ENCODE data around the gene PDIA4. TPM values are rescaled to one million over a fixed set of nuclear protein-coding genes. Genes with fewer than 3 reads are reported as not detected.
"Not testable (repeated sequence)": the region's sequence is repeated elsewhere in the genome, so short reads cannot be mapped to it uniquely, and the experiment has no call there.

PDIA4 gene
- total RNA-seq, 3 donors from 2014 or later, result 53.4 to 101 (median 68.3) TPM

DNA sequence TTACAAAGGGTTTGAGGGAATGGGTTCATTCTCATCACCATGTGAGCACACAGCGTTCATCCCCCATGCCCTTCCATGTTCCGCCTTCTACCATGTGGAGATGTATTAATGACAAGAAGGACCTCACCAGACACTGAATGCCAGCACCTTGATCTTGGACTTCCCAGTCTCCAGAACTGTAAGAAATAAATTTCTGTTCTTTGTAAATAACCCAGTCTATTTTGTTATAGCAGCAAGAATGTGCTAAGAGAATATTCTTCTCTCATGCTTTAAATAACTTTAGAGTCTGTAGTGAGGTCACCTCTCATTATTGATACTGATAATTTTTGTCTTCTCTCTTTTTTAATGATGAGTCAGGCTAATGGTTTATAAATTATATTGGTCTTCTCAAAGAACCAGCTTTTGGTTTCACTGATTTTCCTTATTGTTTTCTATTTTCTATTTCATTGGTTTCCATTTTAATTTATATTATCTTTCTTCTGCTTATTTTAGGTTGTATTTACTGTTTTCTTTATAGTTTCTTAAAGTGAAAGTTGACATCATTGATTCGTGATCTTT, 3.1 kb upstream of the PDIA4 start:
- intact Hi-C loops (cut with DNase I; ENCODE audit: low total_unique reads), result no loop called here
- DNase-seq (ENCODE audit: low spot score in 2 of 2), result no peak
- Histone ChIP-seq H3K9me3 (no peaks in the 10 kb centered on the region), H3K4me3 (no peak overlapping the region), H3K27me3 (no peaks in the 10 kb centered on the region), H3K27ac (no peak overlapping the region), H3K36me3 (no peaks in the 10 kb centered on the region), H3K4me1 (no peaks in the 10 kb centered on the region)
- TF ChIP-seq POLR2A (IDR thresholded peaks at IDR 0.05), result no peak
- no peak for TF ChIP-seq POLR2AphosphoS5 (IDR thresholded peaks at IDR 0.05)
- TF ChIP-seq, protein P1, sequence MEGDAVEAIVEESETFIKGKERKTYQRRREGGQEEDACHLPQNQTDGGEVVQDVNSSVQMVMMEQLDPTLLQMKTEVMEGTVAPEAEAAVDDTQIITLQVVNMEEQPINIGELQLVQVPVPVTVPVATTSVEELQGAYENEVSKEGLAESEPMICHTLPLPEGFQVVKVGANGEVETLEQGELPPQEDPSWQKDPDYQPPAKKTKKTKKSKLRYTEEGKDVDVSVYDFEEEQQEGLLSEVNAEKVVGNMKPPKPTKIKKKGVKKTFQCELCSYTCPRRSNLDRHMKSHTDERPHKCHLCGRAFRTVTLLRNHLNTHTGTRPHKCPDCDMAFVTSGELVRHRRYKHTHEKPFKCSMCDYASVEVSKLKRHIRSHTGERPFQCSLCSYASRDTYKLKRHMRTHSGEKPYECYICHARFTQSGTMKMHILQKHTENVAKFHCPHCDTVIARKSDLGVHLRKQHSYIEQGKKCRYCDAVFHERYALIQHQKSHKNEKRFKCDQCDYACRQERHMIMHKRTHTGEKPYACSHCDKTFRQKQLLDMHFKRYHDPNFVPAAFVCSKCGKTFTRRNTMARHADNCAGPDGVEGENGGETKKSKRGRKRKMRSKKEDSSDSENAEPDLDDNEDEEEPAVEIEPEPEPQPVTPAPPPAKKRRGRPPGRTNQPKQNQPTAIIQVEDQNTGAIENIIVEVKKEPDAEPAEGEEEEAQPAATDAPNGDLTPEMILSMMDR (IDR thresholded peaks at IDR 0.05), result no peak

DNA sequence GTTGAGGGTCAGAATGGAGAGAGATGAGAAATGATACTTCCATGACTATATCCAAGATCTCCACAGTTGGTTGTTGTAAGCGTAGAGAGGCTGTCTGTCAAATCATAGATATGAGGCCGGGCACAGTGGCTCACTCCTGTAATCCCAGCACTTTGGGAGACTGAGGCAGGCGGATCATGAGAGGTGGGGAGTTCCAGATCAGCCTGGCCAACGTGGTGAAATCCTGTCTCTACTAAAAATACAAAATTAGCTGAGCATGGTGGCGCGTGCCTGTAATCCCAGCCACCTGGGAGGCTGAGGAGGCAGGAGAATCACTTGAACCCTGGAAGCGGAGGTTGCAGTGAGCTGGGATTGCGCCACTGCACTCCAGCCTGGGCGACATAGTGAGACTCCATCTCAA, 2.1 kb upstream of the PDIA4 start:
- H3K27ac ChIP-seq; DNase-seq (ENCODE audit: low spot score in 2 of 2); intact Hi-C loops (cut with DNase I; ENCODE audit: low total_unique reads): not testable (repeated sequence)

DNA sequence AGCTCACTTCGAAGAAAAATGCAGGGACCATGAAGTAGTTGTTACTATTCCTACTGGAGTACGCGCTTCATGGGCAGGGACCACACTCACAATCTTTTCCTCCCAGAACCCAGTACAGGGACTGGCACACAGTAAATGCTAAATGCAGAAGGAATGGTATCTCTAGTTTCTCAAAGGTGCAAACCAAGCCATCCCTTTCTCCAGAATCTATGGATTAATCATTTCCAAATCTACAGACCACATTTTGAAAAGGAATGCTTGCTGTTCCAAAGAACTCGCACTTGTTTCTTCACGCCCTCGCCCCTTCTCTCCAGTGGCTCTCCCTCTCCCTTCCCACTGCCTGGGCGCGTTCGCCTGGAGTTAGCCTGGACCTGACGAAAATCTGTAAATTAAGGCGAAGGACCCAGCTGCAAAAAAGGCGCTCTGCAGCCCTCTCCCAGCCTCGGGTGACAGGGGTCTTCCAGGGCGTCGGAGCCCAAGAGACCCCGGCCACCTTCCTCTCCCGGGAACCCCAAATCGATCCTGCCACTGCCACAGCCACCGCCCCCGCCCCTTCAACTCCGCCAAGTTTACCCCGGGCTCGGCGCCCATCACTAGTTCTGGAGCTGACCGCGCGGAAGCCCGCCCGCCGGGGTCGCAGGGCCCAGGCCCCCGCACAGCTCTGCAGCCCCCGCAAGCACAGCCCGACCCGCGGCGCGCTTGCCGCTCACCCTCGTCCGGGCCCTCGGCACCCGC, 527 bp downstream of the PDIA4 start:
- no peak for TF ChIP-seq POLR2AphosphoS5 (IDR thresholded peaks at IDR 0.05)
- TF ChIP-seq, protein P1 (IDR thresholded peaks at IDR 0.05), result peak in 1 of 3 donors; percentile 24
- intact Hi-C loops (cut with DNase I; ENCODE audit: low total_unique reads), result no loop called here
- H3K9me3 ChIP-seq, result no peaks in the 10 kb centered on the region
- no peaks in the 10 kb centered on the region for H3K27me3 ChIP-seq
- DNase-seq (ENCODE audit: low spot score in 2 of 2), result no peak
- H3K4me3 ChIP-seq, result peak overlapping the region; percentile 85 to 93 (median 91)
- H3K36me3 ChIP-seq, result no peaks in the 10 kb centered on the region
- peaks cover 0 to 5% of the 10 kb centered on the region in 2 donors for H3K4me1 ChIP-seq
- H3K27ac ChIP-seq, result peak overlapping the region; percentile 85 to 96

More for the DNA sequence above, 2.1 kb upstream of the PDIA4 start:
- H3K4me1 ChIP-seq, H3K27me3 ChIP-seq, H3K36me3 ChIP-seq, H3K9me3 ChIP-seq, H3K4me3 ChIP-seq: not testable (repeated sequence)

DNA sequence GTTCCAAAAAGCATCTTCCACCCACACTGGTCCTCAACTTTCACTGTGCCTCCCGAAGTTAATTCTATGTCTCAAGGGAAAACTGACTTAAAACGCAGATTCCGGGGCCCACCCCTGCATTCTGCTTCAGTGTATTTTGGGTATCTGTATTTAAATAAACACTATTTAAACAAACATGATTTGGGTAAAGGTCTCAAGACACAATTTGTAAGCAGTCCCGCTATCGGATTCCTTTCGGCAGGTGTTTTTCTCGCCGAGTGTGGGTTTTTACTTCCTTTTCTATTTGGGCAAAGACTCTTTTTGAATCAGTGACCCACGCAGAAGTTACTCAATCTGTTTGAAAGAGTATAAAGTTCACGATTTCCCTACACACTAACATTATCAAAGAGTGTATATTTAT, 1.2 kb downstream of the PDIA4 start:
- H3K4me1 ChIP-seq, result peaks cover 0 to 5% of the 10 kb centered on the region in 2 donors
- H3K36me3 ChIP-seq, result no peaks in the 10 kb centered on the region
- no peaks in the 10 kb centered on the region for H3K9me3 ChIP-seq
- peak overlapping the region in 1 of 2 donors; percentile 85 for H3K27ac ChIP-seq
- peak overlapping the region; percentile 85 to 93 (median 91) for H3K4me3 ChIP-seq
- no peaks in the 10 kb centered on the region for H3K27me3 ChIP-seq
- intact Hi-C loops (cut with DNase I; ENCODE audit: low total_unique reads), result no loop called here
- no peak for DNase-seq (ENCODE audit: low spot score in 2 of 2)
- no peak for TF ChIP-seq POLR2A (IDR thresholded peaks at IDR 0.05)
- no peak for TF ChIP-seq POLR2AphosphoS5 (IDR thresholded peaks at IDR 0.05)
- TF ChIP-seq, protein P1 (IDR thresholded peaks at IDR 0.05), result no peak

DNA sequence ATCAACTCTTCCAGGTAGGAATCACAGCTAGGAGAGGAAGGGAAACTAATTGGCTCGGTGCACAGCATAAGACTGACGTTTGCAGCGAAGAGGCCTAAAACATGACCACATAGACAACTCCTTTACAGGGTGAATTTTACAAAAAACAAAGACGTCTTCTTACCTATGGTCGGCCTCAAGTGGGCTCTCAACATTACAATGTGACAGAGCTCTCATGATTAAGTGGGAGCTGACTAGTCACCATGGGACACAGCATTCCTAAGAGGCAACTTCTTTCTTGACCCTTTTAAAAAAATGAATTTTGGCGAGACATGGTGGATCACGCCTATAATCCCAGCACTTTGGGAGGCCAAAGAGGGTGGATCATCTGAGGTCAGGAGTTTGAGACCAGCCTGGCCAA, 4.6 kb downstream of the PDIA4 start:
- TF ChIP-seq, protein P1 (IDR thresholded peaks at IDR 0.05), result no peak
- TF ChIP-seq POLR2AphosphoS5 (IDR thresholded peaks at IDR 0.05) (no peak), POLR2A (IDR thresholded peaks at IDR 0.05) (no peak)
- no peaks in the 10 kb centered on the region for H3K36me3 ChIP-seq
- no peak overlapping the region for H3K4me3 ChIP-seq
- no peaks in the 10 kb centered on the region for H3K27me3 ChIP-seq
- no peaks in the 10 kb centered on the region for H3K9me3 ChIP-seq
- intact Hi-C loops (cut with DNase I; ENCODE audit: low total_unique reads), result no loop called here
- no peak for DNase-seq (ENCODE audit: low spot score in 2 of 2)
- peaks cover 0 to 5% of the 10 kb centered on the region in 2 donors for H3K4me1 ChIP-seq
- no peak overlapping the region for H3K27ac ChIP-seq
